GM19463 (cell line): Measurements from ENCODE around the gene DUSP22.
"Not testable (repeated sequence)": the region's sequence is repeated elsewhere in the genome, so short reads cannot be mapped to it uniquely, and the experiment has no call there.

ENCODE experiments used
- ATAC-seq: cut with Tn5 transposase; IDR thresholded peaks from one replicate; pipeline ENCODE4 v1.9.1; 2021; ENCODE audit warnings: mild to moderate bottlenecking, moderate library complexity; ENCODE audit not compliant: unreplicated experiment

DUSP22 gene

DNA sequence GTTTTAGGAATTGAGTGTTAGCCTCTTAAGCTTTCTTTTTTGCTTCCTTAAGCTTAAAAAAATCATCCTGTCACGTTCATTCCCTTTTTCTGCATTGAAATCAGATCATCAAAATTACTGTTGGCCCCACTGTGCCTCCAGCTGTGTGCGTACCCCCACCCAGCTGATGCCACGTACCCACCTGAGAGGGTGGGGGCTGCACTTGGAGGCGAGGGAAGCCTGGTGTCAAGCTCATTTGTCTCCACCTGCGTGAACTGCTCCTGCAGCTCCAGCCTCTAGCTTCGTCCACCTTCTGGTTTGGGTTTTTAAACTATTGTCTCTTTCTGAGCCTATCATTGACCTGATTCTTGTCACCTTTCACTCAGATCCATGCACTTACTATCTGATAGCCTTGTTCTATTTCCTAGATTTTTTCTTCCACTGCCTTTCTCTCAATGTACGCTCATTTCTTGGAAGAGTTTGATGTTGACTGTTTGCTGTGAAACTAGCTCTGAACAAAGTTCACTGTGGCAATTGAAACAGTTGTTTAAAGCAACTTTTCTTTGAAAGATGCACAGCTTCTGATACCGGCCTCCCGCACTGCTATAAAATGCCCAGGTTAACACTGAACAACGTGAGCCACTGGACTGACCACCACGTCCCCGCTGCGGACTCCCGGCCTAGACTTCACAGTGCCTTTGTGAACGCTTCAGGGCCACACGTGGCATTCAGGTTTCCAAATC is 69.3 kb downstream of the DUSP22 start:
- no peak for ATAC-seq

DNA sequence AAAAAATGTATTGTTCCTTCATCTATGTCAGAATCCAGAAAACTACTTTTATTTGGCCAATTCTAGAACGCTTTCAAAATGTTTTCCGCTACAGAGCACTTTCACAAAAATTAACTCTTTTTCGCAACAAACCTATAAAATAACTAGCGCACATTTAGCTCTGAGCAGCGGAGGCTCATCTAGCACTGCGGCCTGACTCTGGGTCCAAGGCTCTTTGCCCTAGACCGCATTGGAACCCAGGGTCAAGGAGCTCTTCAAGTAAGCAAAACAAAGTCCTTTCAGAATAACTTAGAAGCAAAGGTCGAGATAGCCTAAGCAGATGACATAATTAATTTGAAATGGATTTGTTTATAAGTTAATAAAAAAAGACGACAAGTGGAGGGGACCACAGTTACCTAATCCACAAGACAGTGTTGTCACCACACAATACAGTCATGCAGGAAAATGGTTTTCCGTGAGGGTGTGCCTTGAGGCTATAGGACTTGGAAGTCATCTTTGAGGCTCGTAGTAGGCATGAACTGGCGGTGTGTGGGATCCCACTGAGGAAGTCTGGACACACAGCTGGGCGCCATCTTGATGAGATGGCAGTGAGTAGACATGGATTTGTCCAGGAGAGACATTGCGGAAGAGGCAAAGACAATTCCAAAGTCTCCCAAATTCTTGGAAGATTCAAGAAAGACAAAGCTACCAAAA is 70.1 kb downstream of the DUSP22 start:
- no peak for ATAC-seq

DNA sequence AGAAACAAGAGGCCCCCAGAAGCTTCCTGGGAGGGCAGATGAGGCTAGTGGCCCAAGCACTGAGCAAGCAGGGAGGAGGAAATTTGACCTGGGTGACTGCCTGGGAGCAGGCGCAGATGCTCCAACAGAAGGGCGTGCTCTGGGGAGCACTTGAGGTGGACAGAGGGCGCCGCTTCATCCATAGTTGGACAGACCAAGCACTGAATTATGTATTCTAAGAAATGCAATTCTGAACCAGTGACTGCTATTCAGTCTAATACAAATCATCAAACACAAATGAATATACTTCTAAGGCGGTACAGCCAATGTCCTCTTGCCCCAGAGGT is 70.6 kb downstream of the DUSP22 start:
- no peak for ATAC-seq

DNA sequence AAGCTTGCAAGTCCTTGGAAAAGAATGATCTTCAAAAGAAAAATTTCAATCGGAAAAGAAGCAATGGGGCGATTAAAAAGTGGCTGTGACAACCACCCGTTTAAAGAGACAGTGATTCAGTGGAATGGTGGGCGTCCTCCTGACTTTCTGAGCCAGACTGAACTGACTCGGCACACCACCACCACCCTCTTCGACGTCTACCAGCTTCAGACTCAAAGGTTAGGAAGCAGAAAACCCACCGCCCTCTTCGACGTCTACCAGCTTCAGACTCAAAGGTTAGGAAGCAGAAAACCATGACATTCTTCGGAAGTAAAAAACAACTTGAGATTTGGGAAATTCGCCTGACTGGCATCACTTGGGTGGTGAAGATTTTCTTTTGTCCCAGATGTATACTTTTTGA is 71.0 kb downstream of the DUSP22 start:
- ATAC-seq = no peak

DNA sequence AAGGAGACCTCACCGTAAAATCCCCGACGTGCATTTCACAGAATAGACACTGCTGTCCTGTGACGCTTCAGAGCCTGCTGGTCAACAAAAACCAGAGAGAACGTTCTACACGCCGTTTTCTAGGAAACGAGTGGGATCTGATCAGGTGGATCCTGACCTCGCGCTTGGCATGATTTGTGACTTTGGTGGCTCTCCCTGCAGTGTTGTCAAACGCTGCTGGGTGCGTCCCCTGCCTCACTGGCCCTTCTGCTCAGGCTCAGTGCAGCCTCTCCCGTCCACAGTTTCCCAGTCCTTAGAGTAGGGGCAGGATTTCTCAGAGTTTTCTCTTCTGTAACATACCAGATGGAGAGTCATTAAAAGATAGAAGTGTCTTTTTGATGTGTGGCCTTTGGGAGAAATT is 71.6 kb downstream of the DUSP22 start:
- ATAC-seq = no peak

DNA sequence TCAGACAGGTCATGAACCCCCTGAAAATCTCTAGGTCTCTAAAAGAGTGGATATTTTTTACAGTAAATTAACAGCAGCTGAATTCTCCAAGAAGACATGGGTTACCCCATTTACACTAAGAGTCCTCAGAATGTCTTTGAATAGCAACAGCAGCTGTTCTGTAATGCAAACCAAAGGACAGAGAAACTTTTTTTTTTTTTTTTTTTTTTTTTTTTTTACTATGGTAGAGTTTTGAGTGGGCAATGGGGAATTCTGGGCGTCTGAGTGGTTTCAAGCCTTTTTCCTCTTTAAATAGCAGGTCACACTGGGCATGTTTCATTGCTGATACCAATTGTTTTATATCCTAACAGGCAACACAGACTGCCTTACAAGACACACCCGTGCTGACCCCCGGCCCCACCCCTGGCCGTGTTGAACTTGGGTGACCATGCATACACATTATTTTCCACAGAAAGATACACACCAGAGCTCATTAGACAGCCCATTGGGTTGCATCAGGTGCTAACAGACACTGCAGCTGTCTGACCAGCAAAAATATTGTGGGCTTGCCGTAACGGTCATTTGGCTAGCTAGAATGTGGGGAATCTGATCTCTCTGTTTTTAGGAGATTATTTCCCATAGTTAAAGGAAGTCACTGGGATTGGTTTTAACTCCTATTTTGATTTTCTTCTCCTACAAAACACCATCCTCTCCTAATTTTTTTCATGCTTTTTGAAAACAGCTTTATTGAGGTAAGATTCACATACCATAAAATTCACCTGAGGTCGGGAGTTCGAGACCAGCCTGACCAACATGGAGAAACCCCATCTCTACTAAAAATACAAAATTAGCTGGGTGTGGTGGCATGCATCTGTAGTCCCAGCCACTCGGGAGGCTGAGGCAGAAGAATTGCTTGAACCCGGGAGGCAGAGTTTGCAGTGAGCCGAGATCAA is 72.6 kb downstream of the DUSP22 start:
- peak; percentile 75 for ATAC-seq

DNA sequence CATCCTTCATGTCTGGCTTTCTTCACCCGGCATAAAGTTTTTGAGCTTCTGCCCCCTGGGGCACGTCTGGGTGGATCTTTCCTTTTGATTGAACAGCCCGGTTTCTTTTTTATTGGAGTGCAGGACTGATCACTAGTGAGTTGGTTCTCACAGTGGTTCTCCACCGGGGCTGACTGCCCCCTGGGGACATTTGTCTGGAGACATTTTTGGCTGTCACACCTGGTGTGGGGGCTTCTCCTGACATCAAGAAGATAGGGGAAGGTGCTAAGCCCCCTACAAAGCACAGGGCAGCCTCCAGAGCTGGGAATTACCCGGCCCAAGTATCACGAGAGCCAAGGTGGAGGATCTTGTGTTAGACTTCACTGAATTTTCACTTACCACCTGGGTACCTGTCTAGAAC is 73.5 kb downstream of the DUSP22 start:
- ATAC-seq = no peak

DNA sequence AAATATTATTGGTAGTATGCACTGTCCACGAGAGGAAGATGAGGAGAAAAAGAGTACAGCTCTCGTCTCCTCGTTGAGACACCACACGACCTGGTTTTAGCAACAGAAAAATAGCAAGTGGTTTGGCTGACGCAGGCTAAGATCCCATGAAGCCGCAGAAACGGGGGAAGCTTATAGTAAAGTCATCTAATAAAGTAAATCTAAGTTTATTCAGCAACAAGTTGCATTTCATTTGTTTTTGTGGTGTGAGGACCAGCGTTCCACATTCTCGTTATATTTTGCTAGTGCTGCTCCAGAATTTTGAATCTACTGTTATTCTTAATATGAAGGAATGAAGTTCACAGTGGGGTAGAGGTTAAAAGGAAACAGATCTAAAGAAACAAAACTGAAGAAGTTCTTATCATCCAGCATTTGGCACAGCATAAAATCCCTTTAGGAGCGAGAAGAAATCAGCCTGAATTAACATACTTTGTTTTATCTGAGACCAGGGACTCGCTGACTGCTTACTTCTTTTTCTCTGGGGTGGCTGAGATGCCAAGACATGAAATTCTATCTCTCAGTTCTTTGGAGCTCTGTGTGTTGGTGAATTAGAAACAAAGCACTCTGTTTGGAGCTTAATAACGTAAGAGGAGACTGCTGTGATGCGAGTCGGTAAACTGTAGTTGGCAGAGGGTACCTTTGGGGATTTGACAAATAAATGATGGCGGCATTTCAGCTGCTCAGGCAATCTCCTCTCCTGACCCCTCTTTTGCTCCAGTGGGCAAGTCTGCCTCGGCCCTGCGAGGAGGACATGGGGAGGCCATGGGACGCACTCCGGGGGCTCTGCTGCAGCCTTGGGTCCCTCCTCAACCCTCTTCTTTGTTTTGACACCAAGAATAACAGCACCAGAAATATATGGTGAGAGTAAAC is 74.4 kb downstream of the DUSP22 start:
- no peak for ATAC-seq

- ATAC-seq = no peak
These were observed 75.1 kb downstream of the DUSP22 start for GRCh38 chr6:367298-367794.

DNA sequence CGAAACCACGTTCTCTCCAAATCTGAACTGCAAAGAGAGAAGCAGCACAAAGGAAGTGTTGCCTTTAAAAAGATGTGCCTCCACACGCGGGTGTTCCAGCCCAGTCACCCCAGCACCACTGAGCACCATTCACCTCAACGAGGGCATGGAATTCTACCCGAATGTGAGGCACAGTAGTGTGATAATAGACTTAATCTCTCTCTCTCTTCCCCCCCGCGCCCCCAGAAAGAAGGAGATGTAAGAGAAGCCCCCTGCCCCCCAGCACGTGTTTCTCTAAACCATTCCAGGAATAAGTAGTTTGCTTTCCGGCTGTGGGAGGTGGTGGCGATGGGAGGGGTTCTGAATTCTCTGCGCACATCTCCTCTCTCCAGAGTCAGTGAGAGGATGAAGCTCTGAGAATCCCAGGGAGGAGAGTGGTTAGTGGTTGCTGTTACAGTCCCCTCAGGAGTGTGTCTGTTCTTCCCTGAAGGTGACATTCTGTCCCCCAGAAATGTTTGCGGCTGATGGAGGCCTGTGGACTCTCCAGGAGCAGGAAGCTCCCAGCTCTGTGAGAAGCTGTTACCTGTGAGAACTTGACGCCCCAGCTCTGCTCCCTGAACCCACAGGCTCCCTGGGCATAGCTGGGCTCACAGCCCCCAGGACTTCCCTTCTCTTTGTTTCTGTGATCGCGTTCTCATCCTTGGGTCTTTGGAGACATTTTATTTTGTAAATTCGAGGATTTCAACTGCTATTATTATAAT is 75.8 kb downstream of the DUSP22 start:
- ATAC-seq = no peak

- ATAC-seq = no peak
These were observed 77.5 kb downstream of the DUSP22 start for GRCh38 chr6:369559-370431.

- ATAC-seq = no peak
These were observed 78.3 kb downstream of the DUSP22 start for GRCh38 chr6:370555-370954.

DNA sequence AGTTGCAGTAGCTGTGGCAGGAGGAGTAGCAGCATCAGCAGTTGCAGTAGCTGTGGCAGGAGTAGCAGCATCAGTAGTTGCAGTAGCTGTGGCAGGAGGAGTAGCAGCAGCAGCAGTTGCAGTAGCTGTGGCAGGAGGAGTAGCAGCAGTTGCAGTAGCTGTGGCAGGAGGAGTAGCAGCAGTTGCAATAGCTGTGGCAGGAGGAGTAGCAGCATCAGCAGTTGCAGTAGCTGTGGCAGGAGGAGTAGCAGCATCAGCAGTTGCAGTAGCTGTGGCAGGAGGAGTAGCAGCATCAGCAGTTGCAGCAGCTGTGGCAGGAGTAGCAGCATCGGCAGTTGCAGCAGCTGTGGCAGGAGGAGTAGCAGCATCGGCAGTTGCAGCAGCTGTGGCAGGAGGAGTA is 79.6 kb downstream of the DUSP22 start:
- not testable (repeated sequence) for ATAC-seq

DNA sequence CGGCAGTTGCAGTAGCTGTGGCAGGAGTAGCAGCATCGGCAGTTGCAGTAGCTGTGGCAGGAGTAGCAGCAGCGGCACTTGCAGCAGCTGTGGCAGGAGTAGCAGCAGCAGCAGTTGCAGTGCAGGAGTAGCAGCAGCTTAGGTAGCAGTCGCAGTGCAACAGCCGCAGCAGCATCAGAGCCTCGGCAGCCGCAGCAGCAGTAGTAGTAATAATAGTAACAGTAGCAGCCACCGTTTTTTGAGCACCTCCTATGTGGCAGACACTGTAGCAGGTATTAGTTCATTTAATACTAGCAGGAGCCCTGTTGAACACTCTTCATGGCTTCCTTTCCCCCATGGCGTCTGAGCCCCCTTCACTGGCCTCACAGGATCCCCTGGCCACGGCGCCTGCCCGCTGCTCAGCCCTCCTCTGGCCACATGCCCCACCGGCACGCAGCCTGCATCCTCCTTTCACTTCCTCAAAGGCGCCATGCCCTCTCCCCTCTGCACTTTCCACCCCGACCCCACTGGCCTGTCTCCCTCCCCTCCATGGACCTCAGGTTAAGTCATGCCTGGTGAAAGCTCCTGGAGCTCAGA is 80.1 kb downstream of the DUSP22 start:
- ATAC-seq = peak; percentile 66

DNA sequence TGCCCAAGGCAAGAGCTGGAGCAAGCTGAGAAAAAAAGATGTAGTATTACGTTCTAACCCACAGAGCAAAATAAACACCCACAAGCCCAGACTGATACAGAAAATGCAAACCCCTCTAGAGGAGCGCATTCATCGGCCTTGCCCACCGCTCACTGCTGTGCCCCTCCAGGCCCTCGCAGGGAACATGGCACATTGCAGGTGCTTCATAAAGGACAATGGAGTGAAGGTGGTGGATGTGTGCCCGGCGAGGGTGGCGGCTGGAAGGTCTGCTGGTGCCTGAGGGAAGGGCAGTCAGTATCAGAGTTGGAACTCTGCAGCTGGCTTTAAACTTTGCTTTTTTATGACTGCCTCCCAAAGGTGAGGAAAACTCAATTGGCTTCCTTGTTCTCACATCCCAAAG is 80.7 kb downstream of the DUSP22 start:
- no peak for ATAC-seq

GRCh38 chr6:373773-374724 is 81.8 kb downstream of the DUSP22 start:
- no peak for ATAC-seq

GRCh38 chr6:374956-375355 is 82.7 kb downstream of the DUSP22 start:
- no peak for ATAC-seq
